ENCODE results near the gene NTNG1.

- TF ChIP-seq, protein P1, sequence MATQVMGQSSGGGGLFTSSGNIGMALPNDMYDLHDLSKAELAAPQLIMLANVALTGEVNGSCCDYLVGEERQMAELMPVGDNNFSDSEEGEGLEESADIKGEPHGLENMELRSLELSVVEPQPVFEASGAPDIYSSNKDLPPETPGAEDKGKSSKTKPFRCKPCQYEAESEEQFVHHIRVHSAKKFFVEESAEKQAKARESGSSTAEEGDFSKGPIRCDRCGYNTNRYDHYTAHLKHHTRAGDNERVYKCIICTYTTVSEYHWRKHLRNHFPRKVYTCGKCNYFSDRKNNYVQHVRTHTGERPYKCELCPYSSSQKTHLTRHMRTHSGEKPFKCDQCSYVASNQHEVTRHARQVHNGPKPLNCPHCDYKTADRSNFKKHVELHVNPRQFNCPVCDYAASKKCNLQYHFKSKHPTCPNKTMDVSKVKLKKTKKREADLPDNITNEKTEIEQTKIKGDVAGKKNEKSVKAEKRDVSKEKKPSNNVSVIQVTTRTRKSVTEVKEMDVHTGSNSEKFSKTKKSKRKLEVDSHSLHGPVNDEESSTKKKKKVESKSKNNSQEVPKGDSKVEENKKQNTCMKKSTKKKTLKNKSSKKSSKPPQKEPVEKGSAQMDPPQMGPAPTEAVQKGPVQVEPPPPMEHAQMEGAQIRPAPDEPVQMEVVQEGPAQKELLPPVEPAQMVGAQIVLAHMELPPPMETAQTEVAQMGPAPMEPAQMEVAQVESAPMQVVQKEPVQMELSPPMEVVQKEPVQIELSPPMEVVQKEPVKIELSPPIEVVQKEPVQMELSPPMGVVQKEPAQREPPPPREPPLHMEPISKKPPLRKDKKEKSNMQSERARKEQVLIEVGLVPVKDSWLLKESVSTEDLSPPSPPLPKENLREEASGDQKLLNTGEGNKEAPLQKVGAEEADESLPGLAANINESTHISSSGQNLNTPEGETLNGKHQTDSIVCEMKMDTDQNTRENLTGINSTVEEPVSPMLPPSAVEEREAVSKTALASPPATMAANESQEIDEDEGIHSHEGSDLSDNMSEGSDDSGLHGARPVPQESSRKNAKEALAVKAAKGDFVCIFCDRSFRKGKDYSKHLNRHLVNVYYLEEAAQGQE (IDR thresholded peaks at IDR 0.05; ENCODE audit: insufficient read depth in 1 of 2, low read depth in 2 of 2, low read length in 2 of 2): no peak
- no peak for TF ChIP-seq POLR2AphosphoS5 (IDR thresholded peaks at IDR 0.05; ENCODE audit: low read depth, low read length)
- TF ChIP-seq SIN3A (IDR thresholded peaks at IDR 0.05; ENCODE audit: borderline replicate concordance, insufficient read depth, low read length): no peak
Measured at GRCh38 chr1:107460035-107460434, 319.2 kb downstream of the NTNG1 start.
